ENCODE results near the gene EPHA5. TPM values are rescaled to one million over a fixed set of nuclear protein-coding genes. Genes with fewer than 3 reads are reported as not detected.

EPHA5 gene
- total and polyA plus RNA-seq, 9 of the 15 experiments (the other 6 are each of a cell fraction or from before 2014, with no cell fraction given), result 0.04 TPM; not detected in 8

- TF ChIP-seq TFE3 (CRISPR knock-in tag; IDR thresholded peaks at IDR 0.05) (no peak), ZBTB2 (IDR thresholded peaks at IDR 0.05) (no peak), TGIF2 (CRISPR knock-in tag; IDR thresholded peaks at IDR 0.05) (no peak)
These were observed 326.9 kb downstream of the EPHA5 start (continued) for GRCh38 chr4:65343342-65343741.

- no peak for TF ChIP-seq GTF2F1 (IDR thresholded peaks at IDR 0.05; ENCODE audit: low read depth, low read length)
- no peak for TF ChIP-seq MECOM (CRISPR knock-in tag; IDR thresholded peaks at IDR 0.05)
- no peak for TF ChIP-seq CHD2 (IDR thresholded peaks at IDR 0.05; ENCODE audit: low read depth, low read length)
- no peak for TF ChIP-seq MEF2D (tag; conservative IDR thresholded peaks at IDR 0.05; ENCODE audit: low read depth)
- no peak for TF ChIP-seq RFX1 (IDR thresholded peaks at IDR 0.05)
- Histone ChIP-seq H3K36me3 (ENCODE audit: control insufficient read depth, insufficient read depth, low read length) (no peaks in the 10 kb centered on the region), H3K79me2 (ENCODE audit: control insufficient read depth, insufficient read depth, low read length) (no peaks in the 10 kb centered on the region), H3K9me1 (ENCODE audit: control insufficient read depth, insufficient read depth, low read length) (no peaks in the 10 kb centered on the region), H3K4me2 (ENCODE audit: insufficient read depth, low read length) (no peak overlapping the region), H2AFZ (ENCODE audit: low read depth, low read length) (no peak overlapping the region), H3K4me3 (no peak overlapping the region), H3K4me1 (replicated peaks in 1 of 2; ENCODE audit: control insufficient read depth in 2 of 2, insufficient read depth in 2 of 2, low read length in 2 of 2) (no peaks in the 10 kb centered on the region), H3K9ac (ENCODE audit: insufficient read depth in 1 of 2, low read depth in 2 of 2, low read length in 2 of 2) (no peak overlapping the region), H3K27ac (ENCODE audit: extremely low read depth, low read depth, low read length) (no peak overlapping the region), H3K27me3 (ENCODE audit: control insufficient read depth in 2 of 2, insufficient read depth in 2 of 2, low read length in 2 of 2) (no peaks in the 10 kb centered on the region), H3K9me3 (replicated peaks; ENCODE audit: control insufficient read depth, insufficient read depth, low read depth, low read length) (no peaks in the 10 kb centered on the region), H4K20me1 (replicated peaks; ENCODE audit: control insufficient read depth, insufficient read depth, low read length) (no peaks in the 10 kb centered on the region)
- CTCF ChIA-PET (ENCODE audit: low intra/inter-chr PET ratio), result no interaction called here
- DNase-seq (ENCODE audit: extremely low read depth in 1 of 4, low spot score in 3 of 4), result no peak
- no peak for FAIRE-seq
- no peak for ATAC-seq
- BruUV-seq (replicated peaks), result no TSS peak
- in situ Hi-C loops (cut with MboI), result no loop called here
- intact Hi-C loops (cut with micrococcal nuclease), result no loop called here
- POLR2A ChIA-PET, result no interaction called here
These were observed 328.7 kb downstream of the EPHA5 start for GRCh38 chr4:65341557-65341956.

Data from K562 (cell line).